ENCODE measurements around the gene C1orf21.

The C1orf21 gene

GRCh38 chr1:184610876-184611595, 224.2 kb downstream of the C1orf21 start:
- TF ChIP-seq CTCF (IDR thresholded peaks at IDR 0.05): no peak

DNA sequence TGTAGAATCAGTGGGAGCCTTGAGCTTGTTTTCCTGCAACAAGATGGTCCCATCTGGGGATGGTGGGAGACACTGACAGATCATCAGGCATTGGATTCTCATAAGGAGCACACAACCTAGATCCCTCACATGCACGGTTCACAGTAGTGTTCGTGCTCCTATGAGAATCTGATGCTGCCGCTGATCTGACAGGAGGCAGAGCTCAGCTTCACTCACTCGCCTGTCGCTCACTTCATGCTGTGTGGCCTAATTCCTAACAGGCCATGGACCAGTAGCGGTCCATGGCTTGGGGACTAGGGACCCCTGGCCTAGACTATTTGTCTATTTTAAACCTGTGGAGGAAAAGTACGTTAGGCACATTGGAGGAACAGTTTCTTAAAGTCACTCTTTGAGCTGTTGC, 227.8 kb downstream of the C1orf21 start:
- no peak for TF ChIP-seq CTCF (IDR thresholded peaks at IDR 0.05)

DNA sequence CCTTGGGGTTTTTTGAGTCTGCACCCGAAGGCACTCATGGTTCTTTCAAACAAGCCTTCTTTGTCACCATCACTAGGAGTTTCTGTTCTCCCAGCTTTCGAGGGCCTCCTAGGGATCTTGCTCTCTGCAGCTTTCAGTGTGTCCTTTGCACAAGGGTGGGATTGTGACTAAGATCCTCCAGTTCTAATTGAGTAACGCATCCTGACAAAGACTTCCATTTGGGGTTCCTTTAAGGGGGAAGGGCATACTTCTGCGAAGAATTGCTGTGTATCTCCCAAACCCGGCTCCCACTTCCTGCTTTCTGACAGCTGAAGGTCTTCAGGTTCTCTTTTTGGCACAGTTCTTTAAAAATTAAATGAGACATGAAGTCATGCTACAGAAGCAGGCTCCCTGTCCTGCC, 228.5 kb downstream of the C1orf21 start:
- TF ChIP-seq CTCF (IDR thresholded peaks at IDR 0.05): no peak

DNA sequence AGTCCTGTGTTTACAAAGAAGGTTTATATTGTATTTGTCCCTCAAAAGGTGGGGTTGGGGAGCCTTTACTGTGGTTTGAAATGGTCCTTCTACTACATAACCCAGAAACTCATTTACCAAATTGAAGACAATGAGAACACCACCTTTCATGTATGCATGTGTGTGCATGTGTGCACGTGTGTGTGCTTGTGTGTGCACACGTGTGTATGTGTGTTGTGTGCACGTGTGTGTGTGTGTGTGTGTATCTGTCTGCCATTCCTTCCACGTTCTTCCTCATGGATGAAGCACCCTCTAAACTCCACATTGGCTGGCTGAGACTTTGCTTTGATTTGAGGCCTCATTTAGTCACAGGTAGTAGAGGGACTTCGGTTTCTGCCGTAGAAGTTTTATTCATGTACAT, 229.7 kb downstream of the C1orf21 start:
- TF ChIP-seq CTCF (IDR thresholded peaks at IDR 0.05): no peak

DNA sequence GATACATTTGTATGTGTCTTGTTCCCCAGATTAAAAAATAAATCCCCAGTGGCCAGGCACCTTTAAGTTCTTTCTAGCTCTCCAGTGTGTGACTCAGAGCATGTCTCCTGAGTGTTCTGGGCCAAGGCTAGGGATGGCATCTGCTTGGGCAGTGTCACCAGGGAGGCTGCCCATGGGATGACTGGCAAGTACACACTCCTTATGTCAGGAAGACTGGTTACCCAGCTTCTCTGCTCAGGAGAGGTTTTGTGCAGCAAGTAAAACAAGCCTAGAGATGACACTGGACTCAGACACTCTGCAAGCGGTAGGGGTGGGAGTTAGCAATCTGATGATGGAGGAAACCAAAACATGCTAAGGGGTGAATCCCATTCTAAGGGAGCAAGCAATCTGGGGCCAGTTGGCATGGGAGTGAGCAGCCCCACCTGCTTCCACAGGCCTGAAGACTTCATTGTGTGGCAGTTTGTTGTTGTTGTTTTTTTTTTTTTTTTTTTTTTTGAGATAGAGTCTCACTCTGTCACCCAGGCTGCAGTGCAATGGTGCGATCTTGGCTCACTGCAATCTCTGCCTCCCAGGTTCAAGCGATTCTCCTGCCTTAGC, 230.7 kb downstream of the C1orf21 start:
- TF ChIP-seq CTCF (IDR thresholded peaks at IDR 0.05): no peak

DNA sequence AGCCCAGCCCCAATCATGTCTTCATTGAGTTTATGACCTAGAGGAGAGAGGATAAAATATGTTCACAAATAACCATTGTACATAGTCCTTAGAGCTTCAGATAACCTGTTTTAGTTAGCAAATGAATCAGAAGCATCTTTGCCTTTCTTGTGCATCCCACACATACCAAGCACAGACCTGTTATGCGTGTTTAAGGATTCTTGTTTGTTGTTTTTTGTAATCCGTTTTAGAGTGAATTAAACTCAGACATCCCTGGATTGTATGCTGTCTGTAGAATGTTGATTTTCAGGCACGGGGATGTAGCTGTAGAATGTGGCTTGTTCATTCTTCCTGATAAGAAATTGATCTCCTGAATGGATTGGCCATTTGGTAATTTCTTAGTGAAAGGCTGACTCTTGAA, 232.0 kb downstream of the C1orf21 start:
- no peak for TF ChIP-seq CTCF (IDR thresholded peaks at IDR 0.05)

DNA sequence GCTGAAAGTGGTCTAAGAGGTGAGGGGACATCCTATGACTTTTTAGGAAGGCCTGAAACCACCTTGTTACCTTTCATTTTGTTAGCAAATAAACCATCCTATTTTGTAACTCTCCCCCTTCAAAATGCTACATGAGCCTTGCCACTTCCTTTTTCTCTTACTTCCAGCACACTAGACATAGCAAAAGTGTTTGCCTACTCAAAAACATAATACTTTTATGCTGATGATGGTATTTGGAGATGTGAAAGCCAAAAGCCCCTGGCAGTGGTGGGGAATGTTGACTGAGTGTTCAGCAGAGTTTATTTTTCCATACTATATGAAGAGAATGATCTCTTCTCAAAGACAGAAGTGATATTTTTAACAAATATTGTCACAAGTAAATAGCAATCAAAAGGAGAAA, 233.6 kb downstream of the C1orf21 start:
- TF ChIP-seq CTCF (IDR thresholded peaks at IDR 0.05): no peak
